HepG2 (cell line): ENCODE data around the gene CTSZ. TPM values are rescaled to one million over a fixed set of nuclear protein-coding genes. Genes with fewer than 3 reads are reported as not detected.

Source experiments
- ATAC-seq: fragments of 200-7000 bp; cut with Tn5 transposase; 3 replicates; pipeline ENCODE4 v1.9.1; 2020; ENCODE audit warnings: mild to moderate bottlenecking, moderate library complexity
- BruUV-seq: library from RNA; stranded (reverse); fragments of 400-500 nt; replicated peaks from 2 replicates; lab custom pipeline; 2021; lab: Mats Ljungman, UMichigan
- CTCF ChIA-PET: fragments of 300-600 bp; formaldehyde crosslinking; extraction: SDS; loops from one replicate; lab custom pipeline; 2021; ENCODE audit warnings: low total read pairs, inconsistent platforms, low intra/inter-chr PET ratio; lab: Yijun Ruan, JAX
- POLR2A ChIA-PET: fragments of 350-600 bp; sonication (Branson Sonifier 250); formaldehyde crosslinking; loops from one replicate; lab custom pipeline; 2020; ENCODE audit warnings: antibody characterized with exemption, inconsistent platforms; lab: Yijun Ruan, JAX
- DNase-seq: peaks from one replicate; pipeline ENCODE4 v3.0.0-alpha.2; 2015; ENCODE audit warnings: low spot score
- FAIRE-seq: peaks from 3 replicates; lab custom pipeline; 2011; peaks lifted over from hg19 to GRCh38; lab: Jason Lieb, UNC
- H2AFZ ChIP-seq: one replicate; pipeline ENCODE4 v1.6.1; 2011; ENCODE audit warnings: low read length, inconsistent platforms
- H3K27ac ChIP-seq: fragments of 300-600 bp; 3 replicates; pipeline ENCODE4 v1.8.0; 2011; ENCODE audit warnings: mixed run types, mild to moderate bottlenecking, mixed read lengths, low read length, inconsistent platforms; ENCODE audit not compliant: insufficient read depth; ENCODE audit errors: extremely low read length
- H3K27me3 ChIP-seq, 2 experiments: fragments of 200-600 bp in 1 of 2; 2 replicates in 1 of 2; 3 replicates in 1 of 2; pipeline versions ENCODE4 v1.6.0 to v1.8.0; 2011; ENCODE audit warnings: low read length in 2 of 2, mild to moderate bottlenecking in 2 of 2, moderate library complexity in 2 of 2, inconsistent platforms in 1 of 2; ENCODE audit not compliant: insufficient read depth in 2 of 2, control insufficient read depth in 1 of 2
- H3K36me3 ChIP-seq, 2 experiments: fragments of 200-600 bp in 1 of 2; replicated peaks in 1 of 2; 2 replicates in 1 of 2; 3 replicates in 1 of 2; pipeline versions ENCODE4 v1.5.1 to v1.8.0; 2011; ENCODE audit warnings: low read length in 2 of 2, inconsistent platforms in 1 of 2; ENCODE audit not compliant: insufficient read depth in 2 of 2, control insufficient read depth in 1 of 2
- H3K4me1 ChIP-seq: 2 replicates; pipeline ENCODE4 v1.5.1; 2012; ENCODE audit warnings: low read length, inconsistent platforms; ENCODE audit not compliant: insufficient read depth
- H3K4me2 ChIP-seq: 2 replicates; pipeline ENCODE4 v1.6.0; 2011; ENCODE audit warnings: low read depth, low read length, inconsistent platforms
- H3K4me3 ChIP-seq, 3 experiments: fragments of 200-600 bp in 1 of 3; sonication (generic), shearing (Covaris generic) in 1 of 3; replicated peaks in 1 of 3; 2 replicates each; pipeline ENCODE4 v1.5.1; 2011 to 2016; ENCODE audit warnings: low read length in 3 of 3, inconsistent platforms in 2 of 3, low read depth in 2 of 3, mild to moderate bottlenecking in 2 of 3, control low read depth in 1 of 3, mixed read lengths in 1 of 3; ENCODE audit not compliant: insufficient read depth in 1 of 3
- H3K79me2 ChIP-seq: one replicate; pipeline ENCODE4 v1.6.1; 2011; ENCODE audit warnings: low read length, inconsistent platforms; ENCODE audit not compliant: insufficient read depth
- H3K9ac ChIP-seq: 2 replicates; pipeline ENCODE4 v1.6.0; 2011; ENCODE audit warnings: mild to moderate bottlenecking, low read depth, low read length, inconsistent platforms; ENCODE audit not compliant: insufficient read depth
- H3K9me3 ChIP-seq: 2 replicates; pipeline ENCODE4 v1.5.1; 2012; ENCODE audit warnings: mild to moderate bottlenecking, low read length
- H4K20me1 ChIP-seq: 2 replicates; pipeline ENCODE4 v1.6.0; 2011; ENCODE audit warnings: inconsistent platforms, mild to moderate bottlenecking, low read length, moderate library complexity; ENCODE audit not compliant: insufficient read depth
- ISX ChIP-seq: sonication (generic); formaldehyde crosslinking; conservative IDR thresholded peaks from 2 replicates; pipeline ENCODE4 v1.5.0; 2020; ENCODE audit warnings: missing genetic modification reagents
- KDM6A ChIP-seq: IDR thresholded peaks from 2 replicates; pipeline ENCODE4 v1.6.1; 2016; ENCODE audit warnings: low read depth
- KLF11 ChIP-seq: IDR thresholded peaks from 2 replicates; pipeline ENCODE4 v1.6.1; 2016; ENCODE audit warnings: missing compliant biosample characterization
- SATB2 ChIP-seq: sonication (generic); formaldehyde crosslinking; IDR thresholded peaks from 2 replicates; pipeline ENCODE4 v1.5.0; 2020; ENCODE audit warnings: missing genetic modification reagents
- SMARCC2 ChIP-seq: fragments of 450-650 bp; IDR thresholded peaks from 2 replicates; pipeline ENCODE4 v1.6.1; 2017; ENCODE audit warnings: antibody characterized with exemption, mild to moderate bottlenecking
- SNAI1 ChIP-seq: sonication (generic); formaldehyde crosslinking; IDR thresholded peaks from 2 replicates; pipeline ENCODE4 v1.5.0; 2020; ENCODE audit warnings: mild to moderate bottlenecking, missing genetic modification reagents, borderline replicate concordance
- ZC3H13 ChIP-seq: sonication (generic); formaldehyde crosslinking; IDR thresholded peaks from 2 replicates; pipeline ENCODE4 v1.8.1; 2023; ENCODE audit warnings: mild to moderate bottlenecking, missing genetic modification reagents, moderate library complexity
- ZNF180 ChIP-seq: sonication (generic); formaldehyde crosslinking; IDR thresholded peaks from 2 replicates; pipeline ENCODE4 v1.4.0; 2020; ENCODE audit warnings: low read depth, missing genetic modification reagents, borderline replicate concordance
- ZNF24 ChIP-seq: fragments of 450-650 bp; IDR thresholded peaks from 2 replicates; pipeline ENCODE4 v1.6.1; 2017; ENCODE audit warnings: antibody characterized with exemption, mild to moderate bottlenecking
- ZNF546 ChIP-seq: sonication (generic); formaldehyde crosslinking; conservative IDR thresholded peaks from 2 replicates; pipeline ENCODE4 v1.8.1; 2023; ENCODE audit warnings: mild to moderate bottlenecking, missing genetic modification reagents
- ZNF878 ChIP-seq: sonication (generic); formaldehyde crosslinking; IDR thresholded peaks from 2 replicates; pipeline ENCODE4 v1.8.1; 2023; ENCODE audit warnings: mild to moderate bottlenecking, missing genetic modification reagents, moderate library complexity
- WGBS: methylation state at CpG from one replicate; pipeline ENCODE4 v1.1.6; 2017; ENCODE audit warnings: low lambda C conversion rate; 5-methylcytosine and 5-hydroxymethylcytosine counted together
- in situ Hi-C: cut with HindIII; loops from 2 replicates; pipeline ENCODE4 v1.10.0; 2017; ENCODE audit warnings: low pct_unique_long_range_greater_than_20kb; ENCODE audit not compliant: extremely low pct_ligation_motif_present
- intact Hi-C: fragments of 100-400 bp; cut with micrococcal nuclease; formaldehyde crosslinking; loops from one replicate; pipeline ENCODE4 v1.10.0; 2022; ENCODE audit not compliant: unreplicated experiment
- polyA plus RNA-seq, 8 experiments: library from polyadenylated mRNA; depleted of rRNA in 3 of 8; stranded (reverse) in 7 of 8; unstranded in 1 of 8; fragments of >200 nt; fragmentation: Illumina TruSeq in 4 of 8; extraction: Trizol in 4 of 8; gene quantifications; 2 replicates each; pipeline versions ENCODE4 v1.2.1 to v1.2.3, GENCODE V29; 2011 to 2016; ENCODE audit warnings: low read depth in 4 of 8, missing spikeins in 1 of 8, mixed read lengths in 1 of 8; ENCODE audit not compliant: insufficient read depth in 1 of 8
- total RNA-seq, 5 experiments: library from RNA; depleted of rRNA; stranded (reverse); fragments of >200 nt; fragmentation: Illumina TruSeq; extraction: Trizol; gene quantifications; 2 replicates each; pipeline ENCODE4 v1.2.3, GENCODE V29; 2016; ENCODE audit warnings: low read depth in 1 of 5
- TF ChIP-seq, protein P1 (sequence below): sonication (generic); formaldehyde crosslinking; IDR thresholded peaks from 2 replicates; pipeline ENCODE4 v1.8.0; 2022; ENCODE audit warnings: mild to moderate bottlenecking, missing genetic modification reagents, borderline replicate concordance
- TF ChIP-seq, protein P2 (sequence below): fragments of 450-650 bp; IDR thresholded peaks from 2 replicates; pipeline ENCODE4 v1.6.1; 2016

CTSZ gene
- total and polyA plus RNA-seq, 2 of the 13 experiments (the other 11 are each of a cell fraction or from before 2014, with no cell fraction given): 0.33 TPM; not detected in 1

DNA sequence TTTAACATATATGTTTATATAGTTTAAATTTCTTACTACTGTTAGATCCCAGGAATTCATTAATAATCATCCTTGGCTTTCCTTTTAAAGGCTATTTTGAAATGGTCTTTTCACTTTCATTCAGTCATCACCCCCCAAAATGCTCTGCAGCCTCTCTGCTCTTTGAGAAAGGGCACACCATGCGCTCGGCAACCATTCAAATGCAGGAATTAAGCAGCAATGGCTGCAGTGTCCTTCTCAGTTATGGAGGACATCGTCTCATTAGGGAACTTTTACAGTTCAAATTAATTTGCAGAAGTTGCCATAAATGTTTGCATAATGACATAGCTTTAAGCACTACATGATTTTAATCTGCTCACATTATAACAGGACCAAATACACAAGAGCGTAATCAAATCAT lies 18.5 kb upstream of the CTSZ start:
- H2AFZ ChIP-seq: no peak overlapping the region
- in situ Hi-C loops: no loop called here
- CTCF ChIA-PET: no interaction called here
- H3K27me3 ChIP-seq: no peaks in the 10 kb centered on the region
- ATAC-seq (no peak), FAIRE-seq (no peak), DNase-seq (no peak)
- H3K9me3 ChIP-seq: no peaks in the 10 kb centered on the region
- no peak for TF ChIP-seq KLF11 (CRISPR knock-in tag)
- no peak for TF ChIP-seq ZNF180 (CRISPR knock-in tag)
- TF ChIP-seq ZNF878 (CRISPR knock-in tag): no peak
- no peak for TF ChIP-seq ZNF546 (CRISPR knock-in tag)
- TF ChIP-seq KDM6A (CRISPR knock-in tag): no peak
- no peak for TF ChIP-seq SMARCC2
- no peak for TF ChIP-seq SATB2 (CRISPR knock-in tag)
- TF ChIP-seq ISX (CRISPR knock-in tag): no peak
- no peak for TF ChIP-seq ZNF24
- TF ChIP-seq, protein P1, sequence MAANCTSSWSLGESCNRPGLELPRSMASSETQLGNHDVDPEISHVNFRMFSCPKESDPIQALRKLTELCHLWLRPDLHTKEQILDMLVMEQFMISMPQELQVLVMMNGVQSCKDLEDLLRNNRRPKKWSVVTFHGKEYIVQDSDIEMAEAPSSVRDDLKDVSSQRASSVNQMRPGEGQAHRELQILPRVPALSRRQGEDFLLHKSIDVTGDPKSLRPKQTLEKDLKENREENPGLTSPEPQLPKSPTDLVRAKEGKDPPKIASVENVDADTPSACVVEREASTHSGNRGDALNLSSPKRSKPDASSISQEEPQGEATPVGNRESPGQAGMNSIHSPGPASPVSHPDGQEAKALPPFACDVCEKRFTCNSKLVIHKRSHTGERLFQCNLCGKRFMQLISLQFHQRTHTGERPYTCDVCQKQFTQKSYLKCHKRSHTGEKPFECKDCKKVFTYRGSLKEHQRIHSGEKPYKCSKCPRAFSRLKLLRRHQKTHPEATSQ: no peak
- peak; percentile 24; the same call in 1 of the 2 replicates for TF ChIP-seq ZC3H13 (CRISPR knock-in tag)
- 0 out of 2 replicates have a peak, but pooled peaks have one; percentile 31 for TF ChIP-seq SNAI1 (CRISPR knock-in tag)
- TF ChIP-seq, protein P2, sequence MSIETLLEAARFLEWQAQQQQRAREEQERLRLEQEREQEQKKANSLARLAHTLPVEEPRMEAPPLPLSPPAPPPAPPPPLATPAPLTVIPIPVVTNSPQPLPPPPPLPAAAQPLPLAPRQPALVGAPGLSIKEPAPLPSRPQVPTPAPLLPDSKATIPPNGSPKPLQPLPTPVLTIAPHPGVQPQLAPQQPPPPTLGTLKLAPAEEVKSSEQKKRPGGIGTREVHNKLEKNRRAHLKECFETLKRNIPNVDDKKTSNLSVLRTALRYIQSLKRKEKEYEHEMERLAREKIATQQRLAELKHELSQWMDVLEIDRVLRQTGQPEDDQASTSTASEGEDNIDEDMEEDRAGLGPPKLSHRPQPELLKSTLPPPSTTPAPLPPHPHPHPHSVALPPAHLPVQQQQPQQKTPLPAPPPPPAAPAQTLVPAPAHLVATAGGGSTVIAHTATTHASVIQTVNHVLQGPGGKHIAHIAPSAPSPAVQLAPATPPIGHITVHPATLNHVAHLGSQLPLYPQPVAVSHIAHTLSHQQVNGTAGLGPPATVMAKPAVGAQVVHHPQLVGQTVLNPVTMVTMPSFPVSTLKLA: no peak
- whole genome bisulfite sequencing: 97% methylated on average over 4 of the region's 4 CpGs
- peaks cover 32 to 71% of the 10 kb centered on the region in 2 experiments for H3K36me3 ChIP-seq
- H4K20me1 ChIP-seq: peaks cover 11% of the 10 kb centered on the region; the same call in 1 of the 2 replicates
- no TSS peak for BruUV-seq
- intact Hi-C loops: no loop called here
- peaks cover 54% of the 10 kb centered on the region for H3K79me2 ChIP-seq
- no peak overlapping the region for H3K4me2 ChIP-seq
- H3K4me3 ChIP-seq: no peak overlapping the region
- no peak overlapping the region for H3K9ac ChIP-seq
- POLR2A ChIA-PET: interaction anchor here (1.3 kb wide), 1 partner anchor 10 kb away, joined by 9 read pairs; no protein-coding TSS in a partner anchor
- H3K27ac ChIP-seq: no peak overlapping the region
- H3K4me1 ChIP-seq: peaks cover 55% of the 10 kb centered on the region
